ENCODE results near the gene PHKG2. TPM values are rescaled to one million over a fixed set of nuclear protein-coding genes. Genes with fewer than 3 reads are reported as not detected.
A peak's percentile ranks its signal among the peaks of the same experiment; 100 is the strongest.

The PHKG2 gene
- total RNA-seq, 2 donors from 2014 or later = 50.2 to 63.8 TPM

- peaks cover 12 to 16% of the 10 kb centered on the region in 2 donors for H3K4me1 Mint-ChIP-seq (ENCODE audit: low read depth in 2 of 2)
- ATAC-seq (peak in 1 of 2 donors; percentile 8), DNase-seq (ENCODE audit: low spot score) (peak; percentile 55)
- peaks cover 5% of the 10 kb centered on the region for H3K36me3 Mint-ChIP-seq
- no peak overlapping the region for H3K4me3 Mint-ChIP-seq
- no peaks in the 10 kb centered on the region for H3K27me3 Mint-ChIP-seq
- no peaks in the 10 kb centered on the region for H3K9me3 Mint-ChIP-seq
- H3K27ac Mint-ChIP-seq = no peak overlapping the region
These were observed 7.9 kb downstream of the PHKG2 start for GRCh38 chr16:30755955-30756780.

GRCh38 chr16:30756781-30757100, 8.5 kb downstream of the PHKG2 start:
- no peak overlapping the region for H3K27ac Mint-ChIP-seq
- no peak for ATAC-seq
- H3K4me3 Mint-ChIP-seq = no peak overlapping the region

GRCh38 chr16:30757316-30757715, 9.1 kb downstream of the PHKG2 start:
- DNase-seq (ENCODE audit: low spot score) = peak; percentile 47
- no peak overlapping the region for H3K27ac Mint-ChIP-seq
- no peaks in the 10 kb centered on the region for H3K27me3 Mint-ChIP-seq
- no peak overlapping the region for H3K4me3 Mint-ChIP-seq
- no peak for ATAC-seq
- peaks cover 13 to 16% of the 10 kb centered on the region in 2 donors for H3K4me1 Mint-ChIP-seq (ENCODE audit: low read depth in 2 of 2)
- no peaks in the 10 kb centered on the region for H3K36me3 Mint-ChIP-seq
- no peaks in the 10 kb centered on the region for H3K9me3 Mint-ChIP-seq

More at GRCh38 chr16:30756781-30757100, 8.5 kb downstream of the PHKG2 start:
- no peaks in the 10 kb centered on the region for H3K9me3 Mint-ChIP-seq
- no peaks in the 10 kb centered on the region for H3K27me3 Mint-ChIP-seq
- peaks cover 11 to 13% of the 10 kb centered on the region in 2 donors for H3K4me1 Mint-ChIP-seq (ENCODE audit: low read depth in 2 of 2)
- H3K36me3 Mint-ChIP-seq = no peaks in the 10 kb centered on the region
- peak; percentile 16 for DNase-seq (ENCODE audit: low spot score)

- no peak for ATAC-seq
These were observed 10.8 kb downstream of the PHKG2 start for GRCh38 chr16:30758988-30759491.

GRCh38 chr16:30760001-30760559, 11.9 kb downstream of the PHKG2 start:
- peak overlapping the region; percentile 71 to 91 for H3K27ac Mint-ChIP-seq
- ATAC-seq = no peak
- H3K4me3 Mint-ChIP-seq = peak overlapping the region; percentile 94
- H3K36me3 Mint-ChIP-seq = peaks cover 5% of the 10 kb centered on the region
- peaks cover 28 to 29% of the 10 kb centered on the region in 2 donors for H3K4me1 Mint-ChIP-seq (ENCODE audit: low read depth in 2 of 2)
- no peaks in the 10 kb centered on the region for H3K9me3 Mint-ChIP-seq
- peak; percentile 44 for DNase-seq (ENCODE audit: low spot score)
- no peaks in the 10 kb centered on the region for H3K27me3 Mint-ChIP-seq

More at GRCh38 chr16:30758988-30759491, 10.8 kb downstream of the PHKG2 start:
- H3K4me3 Mint-ChIP-seq = peak overlapping the region; percentile 34
- H3K27ac Mint-ChIP-seq = peak overlapping the region in 1 of 2 donors; percentile 55
- no peaks in the 10 kb centered on the region for H3K9me3 Mint-ChIP-seq
- H3K27me3 Mint-ChIP-seq = no peaks in the 10 kb centered on the region
- H3K36me3 Mint-ChIP-seq = peaks cover 5% of the 10 kb centered on the region
- H3K4me1 Mint-ChIP-seq (ENCODE audit: low read depth in 2 of 2) = peaks cover 28 to 29% of the 10 kb centered on the region in 2 donors
- DNase-seq (ENCODE audit: low spot score) = peak; percentile 47

GRCh38 chr16:30760577-30761426, 12.6 kb downstream of the PHKG2 start:
- H3K36me3 Mint-ChIP-seq = peaks cover 12% of the 10 kb centered on the region
- ATAC-seq (no peak), DNase-seq (ENCODE audit: low spot score) (no peak)
- H3K4me3 Mint-ChIP-seq = peak overlapping the region; percentile 94
- no peaks in the 10 kb centered on the region for H3K27me3 Mint-ChIP-seq
- H3K4me1 Mint-ChIP-seq (ENCODE audit: low read depth in 2 of 2) = peaks cover 29 to 33% of the 10 kb centered on the region in 2 donors
- H3K27ac Mint-ChIP-seq = peak overlapping the region; percentile 71 to 91
- no peaks in the 10 kb centered on the region for H3K9me3 Mint-ChIP-seq

GRCh38 chr16:30761427-30761927, 13.3 kb downstream of the PHKG2 start:
- ATAC-seq (peak; percentile 57 to 61), DNase-seq (ENCODE audit: low spot score) (peak; percentile 68)
- Mint-ChIP-seq H3K4me3 (peak overlapping the region; percentile 94), H3K27ac (peak overlapping the region; percentile 71 to 91), H3K36me3 (peaks cover 13% of the 10 kb centered on the region), H3K9me3 (no peaks in the 10 kb centered on the region), H3K4me1 (ENCODE audit: low read depth in 2 of 2) (peaks cover 29 to 35% of the 10 kb centered on the region in 2 donors), H3K27me3 (no peaks in the 10 kb centered on the region)

GRCh38 chr16:30761928-30762902, 14.0 kb downstream of the PHKG2 start, which contains the start of the genes CFAP119 and RNF40:
Gene CFAP119 (minus strand): TSS chr16:30762062. CDS start chr16:30761748, 314 bp downstream.
Gene RNF40 (plus strand): TSS chr16:30762322. CDS start chr16:30762546, 224 bp downstream.
- H3K36me3 Mint-ChIP-seq = peaks cover 17% of the 10 kb centered on the region
- peak within 1 kb of the TSS; percentile 71 to 91 for H3K27ac Mint-ChIP-seq

GRCh38 chr16:30762991-30763725, 14.9 kb downstream of the PHKG2 start:
- peaks cover 41 to 43% of the 10 kb centered on the region in 2 donors for H3K4me1 Mint-ChIP-seq (ENCODE audit: low read depth in 2 of 2)
- peak overlapping the region; percentile 71 to 91 for H3K27ac Mint-ChIP-seq
- H3K27me3 Mint-ChIP-seq = no peaks in the 10 kb centered on the region
- H3K4me3 Mint-ChIP-seq = peak overlapping the region; percentile 94
- DNase-seq (ENCODE audit: low spot score) (peak; percentile 55), ATAC-seq (no peak)
- peaks cover 19% of the 10 kb centered on the region for H3K36me3 Mint-ChIP-seq
- H3K9me3 Mint-ChIP-seq = no peaks in the 10 kb centered on the region

More at GRCh38 chr16:30761928-30762902, 14.0 kb downstream of the PHKG2 start, which contains the start of the genes CFAP119 and RNF40:
- ATAC-seq = peak; percentile 97
- Mint-ChIP-seq H3K4me1 (ENCODE audit: low read depth in 2 of 2) (peaks cover 34 to 38% of the 10 kb centered on the region in 2 donors), H3K27me3 (no peaks in the 10 kb centered on the region), H3K9me3 (no peaks in the 10 kb centered on the region), H3K4me3 (peak within 1 kb of the TSS; percentile 94)
- DNase-seq (ENCODE audit: low spot score) = peak; percentile 94

GRCh38 chr16:30764086-30764485, 15.9 kb downstream of the PHKG2 start:
- Mint-ChIP-seq H3K4me3 (peak overlapping the region; percentile 94), H3K36me3 (peaks cover 26% of the 10 kb centered on the region), H3K9me3 (no peaks in the 10 kb centered on the region), H3K4me1 (ENCODE audit: low read depth in 2 of 2) (peaks cover 41 to 51% of the 10 kb centered on the region in 2 donors), H3K27ac (peak overlapping the region in 1 of 2 donors; percentile 21), H3K27me3 (no peaks in the 10 kb centered on the region)
- DNase-seq (ENCODE audit: low spot score) (peak; percentile 48), ATAC-seq (no peak)

GRCh38 chr16:30764816-30765465, 16.7 kb downstream of the PHKG2 start:
- Mint-ChIP-seq H3K4me3 (no peak overlapping the region), H3K27ac (peak overlapping the region in 1 of 2 donors; percentile 33), H3K9me3 (no peaks in the 10 kb centered on the region), H3K36me3 (peaks cover 28% of the 10 kb centered on the region), H3K4me1 (ENCODE audit: low read depth in 2 of 2) (peaks cover 41 to 51% of the 10 kb centered on the region in 2 donors), H3K27me3 (no peaks in the 10 kb centered on the region)
- DNase-seq (ENCODE audit: low spot score) = peak; percentile 57
- ATAC-seq = no peak
